HEK293T (cell line): ENCODE data around the gene REXO1.

Source experiments
- CTBP1 ChIP-seq: fragments of 450-650 bp; IDR thresholded peaks from 2 replicates; pipeline ENCODE4 v1.6.1; 2016; ENCODE audit warnings: borderline replicate concordance
- FOXM1 ChIP-seq: fragments of 450-650 bp; IDR thresholded peaks from 2 replicates; pipeline ENCODE4 v1.6.1; 2017; ENCODE audit warnings: mild to moderate bottlenecking, borderline replicate concordance
- L3MBTL2 ChIP-seq: fragments of 450-650 bp; conservative IDR thresholded peaks from 2 replicates; pipeline ENCODE4 v1.6.1; 2016; ENCODE audit warnings: mild to moderate bottlenecking
- LEF1 ChIP-seq: fragments of 450-650 bp; IDR thresholded peaks from 2 replicates; pipeline ENCODE4 v1.6.1; 2017; ENCODE audit warnings: mild to moderate bottlenecking, borderline replicate concordance

DNA sequence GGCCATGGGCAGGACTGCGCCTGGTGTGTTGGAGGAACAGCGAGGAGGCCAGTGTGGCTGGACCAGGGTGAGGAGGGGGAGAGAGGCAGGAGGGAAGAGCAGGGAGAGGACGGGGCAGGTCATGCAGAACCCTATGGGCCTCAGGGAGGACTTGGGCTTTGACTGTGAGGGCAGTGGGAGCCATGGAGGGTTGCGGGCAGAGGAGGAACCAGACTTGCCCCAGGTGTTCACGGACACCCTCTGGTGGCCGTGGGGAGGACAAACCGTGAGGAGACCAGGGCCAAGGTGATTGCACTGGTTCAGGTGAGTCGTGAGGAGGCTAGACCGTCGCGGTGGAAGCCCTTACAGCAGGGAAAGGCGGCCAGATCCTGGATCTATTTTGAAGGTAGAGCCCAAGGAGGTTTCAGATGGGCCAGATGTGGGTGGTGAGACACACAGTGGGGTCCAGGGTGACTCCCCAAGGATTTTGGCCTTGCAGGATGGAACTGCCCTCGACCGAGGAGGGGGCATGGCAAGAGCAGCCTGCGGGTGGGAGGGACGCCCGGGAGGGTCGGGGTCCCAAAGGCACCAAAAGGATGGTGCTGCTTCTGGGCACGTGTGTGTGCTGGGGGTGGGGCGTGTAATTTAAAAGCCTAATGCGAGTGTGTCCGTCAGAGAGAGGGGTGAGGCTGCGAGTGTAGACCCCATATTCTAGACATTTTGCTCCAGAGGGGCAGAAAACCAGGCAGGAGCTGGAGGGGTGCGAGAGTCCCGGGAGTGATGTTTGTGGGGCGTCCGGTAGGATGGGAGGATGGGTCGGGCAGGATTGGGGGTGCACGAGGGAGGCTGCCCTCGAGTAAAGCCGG is 2.7 kb upstream of the REXO1 start:
- TF ChIP-seq L3MBTL2, result no peak
- TF ChIP-seq CTBP1, result no peak
- TF ChIP-seq LEF1, result no peak
- TF ChIP-seq FOXM1, result no peak
